CD14-positive monocyte (primary cell): Measurements from ENCODE around the gene CALR3. TPM values are rescaled to one million over a fixed set of nuclear protein-coding genes. Genes with fewer than 3 reads are reported as not detected.

Experiments
- DNase-seq, 3 donors: peaks; one replicate each; pipeline ENCODE4 v3.0.0-alpha.2; 2011 to 2022
- H2AFZ ChIP-seq: 2 replicates; pipeline ENCODE4 v1.6.0; 2012; ENCODE audit warnings: mild to moderate bottlenecking, low read depth, low read length, inconsistent platforms; ENCODE audit not compliant: insufficient read depth, poor library complexity, severe bottlenecking
- H3K27ac ChIP-seq, 2 donors: 1 replicate in 1 of 2; 2 replicates in 1 of 2; pipeline ENCODE4 v1.5.1; 2012 to 2013; ENCODE audit warnings: low read length in 2 of 2, control low read depth in 1 of 2, inconsistent platforms in 1 of 2, low read depth in 1 of 2, mild to moderate bottlenecking in 1 of 2
- H3K27me3 ChIP-seq, 2 donors: one replicate each; pipeline versions ENCODE4 v1.6.0 to v1.6.1; 2011 to 2013; ENCODE audit warnings: low read length in 2 of 2; ENCODE audit not compliant: control insufficient read depth in 2 of 2, insufficient read depth in 2 of 2
- H3K36me3 ChIP-seq, 2 donors: replicated peaks in 1 of 2; 1 replicate in 1 of 2; 2 replicates in 1 of 2; pipeline versions ENCODE4 v1.5.1 to v1.6.1; 2012 to 2013; ENCODE audit warnings: low read length in 2 of 2, control low read depth in 1 of 2, inconsistent platforms in 1 of 2, mild to moderate bottlenecking in 1 of 2; ENCODE audit not compliant: insufficient read depth in 2 of 2, control insufficient read depth in 1 of 2
- H3K4me1 ChIP-seq, 2 donors: 1 replicate in 1 of 2; 2 replicates in 1 of 2; pipeline versions ENCODE4 v1.5.1 to v1.6.1; 2012 to 2013; ENCODE audit warnings: low read length in 2 of 2, control low read depth in 1 of 2, inconsistent platforms in 1 of 2, mild to moderate bottlenecking in 1 of 2, moderate library complexity in 1 of 2; ENCODE audit not compliant: insufficient read depth in 2 of 2, control insufficient read depth in 1 of 2
- H3K4me2 ChIP-seq: replicated peaks from 2 replicates; pipeline ENCODE3; 2012; ENCODE audit warnings: low read length, moderate library complexity, mild to moderate bottlenecking; ENCODE audit not compliant: poor library complexity, severe bottlenecking; ENCODE audit errors: extremely low read depth
- H3K4me3 ChIP-seq, 3 experiments: fragments of 200-600 bp in 1 of 3; sonication (generic) in 1 of 3; replicated peaks in 1 of 3; 1 replicate in 2 of 3; 2 replicates in 1 of 3; pipeline ENCODE4 v1.5.1; 2011 to 2013; ENCODE audit warnings: low read length in 3 of 3, mild to moderate bottlenecking in 3 of 3, control low read depth in 2 of 3, low read depth in 2 of 3, inconsistent platforms in 1 of 3, moderate library complexity in 1 of 3
- H3K79me2 ChIP-seq: 2 replicates; pipeline ENCODE4 v1.6.0; 2012; ENCODE audit warnings: mild to moderate bottlenecking, control low read depth, inconsistent platforms, low read length, moderate library complexity; ENCODE audit not compliant: insufficient read depth
- H3K9ac ChIP-seq: 2 replicates; pipeline ENCODE4 v1.6.0; 2017; ENCODE audit warnings: low read length, mild to moderate bottlenecking; ENCODE audit not compliant: insufficient read depth, poor library complexity, severe bottlenecking
- H3K9me3 ChIP-seq, 2 donors: replicated peaks in 1 of 2; 1 replicate in 1 of 2; 2 replicates in 1 of 2; pipeline versions ENCODE4 v1.5.1 to v1.6.1; 2012 to 2013; ENCODE audit warnings: low read length in 2 of 2, control low read depth in 1 of 2; ENCODE audit not compliant: control insufficient read depth in 1 of 2, insufficient read depth in 1 of 2
- H4K20me1 ChIP-seq: 2 replicates; pipeline ENCODE4 v1.6.0; 2012; ENCODE audit warnings: mild to moderate bottlenecking, low read length, control low read depth, moderate library complexity; ENCODE audit not compliant: insufficient read depth
- H3K27ac Mint-ChIP-seq, 7 donors: one replicate each; pipeline ENCODE4 v1.8.0; 2020; ENCODE audit warnings: mild to moderate bottlenecking in 7 of 7, mixed read lengths in 7 of 7, moderate library complexity in 6 of 7, inconsistent platforms in 2 of 7
- H3K27me3 Mint-ChIP-seq, 3 donors: one replicate each; pipeline ENCODE4 v1.8.0; 2021 to 2022; ENCODE audit warnings: low read depth in 3 of 3, mild to moderate bottlenecking in 3 of 3, mixed read lengths in 3 of 3, moderate library complexity in 3 of 3, inconsistent platforms in 1 of 3
- H3K36me3 Mint-ChIP-seq, 2 donors: one replicate each; pipeline ENCODE4 v1.8.0; 2020; ENCODE audit warnings: mixed read lengths in 2 of 2, inconsistent platforms in 1 of 2, mild to moderate bottlenecking in 1 of 2
- H3K4me1 Mint-ChIP-seq: one replicate; pipeline ENCODE4 v1.8.0; 2020; ENCODE audit warnings: mild to moderate bottlenecking, mixed read lengths
- H3K4me3 Mint-ChIP-seq, 2 donors: one replicate each; pipeline ENCODE4 v1.8.0; 2020; ENCODE audit warnings: mild to moderate bottlenecking in 2 of 2, mixed read lengths in 2 of 2, moderate library complexity in 1 of 2
- H3K9me3 Mint-ChIP-seq, 7 donors: one replicate each; pipeline ENCODE4 v1.8.0; 2020 to 2022; ENCODE audit warnings: mixed read lengths in 7 of 7, mild to moderate bottlenecking in 6 of 7, moderate library complexity in 6 of 7, inconsistent platforms in 2 of 7
- WGBS: methylation state at CpG from one replicate; pipeline ENCODE4 v1.1.5; 2013; ENCODE audit warnings: missing lambda C conversion rate; ENCODE audit not compliant: insufficient coverage; 5-methylcytosine and 5-hydroxymethylcytosine counted together
- intact Hi-C, 2 donors: fragments of 100-400 bp; cut with micrococcal nuclease; formaldehyde crosslinking; loops; one replicate each; pipeline versions ENCODE4 v1.15.0 to v1.15.1; 2023
- polyA plus RNA-seq, 3 donors: library from polyadenylated mRNA; depleted of rRNA in 1 of 3; unstranded in 2 of 3; stranded (reverse) in 1 of 3; fragments of 300-500 nt in 2 of 3; fragments of >200 nt in 1 of 3; fragmentation: Illumina TruSeq in 2 of 3; gene quantifications; 1 replicate in 2 of 3; 2 replicates in 1 of 3; pipeline ENCODE4 v1.2.3, GENCODE V29; 2012 to 2021
- TF ChIP-seq, protein P1 (sequence below): fragments of 200-600 bp; IDR thresholded peaks from one replicate; pipeline ENCODE4 v1.8.0; 2022; ENCODE audit warnings: antibody characterized with exemption, mild to moderate bottlenecking

CALR3 gene
- polyA plus RNA-seq, 3 donors = not detected

DNA sequence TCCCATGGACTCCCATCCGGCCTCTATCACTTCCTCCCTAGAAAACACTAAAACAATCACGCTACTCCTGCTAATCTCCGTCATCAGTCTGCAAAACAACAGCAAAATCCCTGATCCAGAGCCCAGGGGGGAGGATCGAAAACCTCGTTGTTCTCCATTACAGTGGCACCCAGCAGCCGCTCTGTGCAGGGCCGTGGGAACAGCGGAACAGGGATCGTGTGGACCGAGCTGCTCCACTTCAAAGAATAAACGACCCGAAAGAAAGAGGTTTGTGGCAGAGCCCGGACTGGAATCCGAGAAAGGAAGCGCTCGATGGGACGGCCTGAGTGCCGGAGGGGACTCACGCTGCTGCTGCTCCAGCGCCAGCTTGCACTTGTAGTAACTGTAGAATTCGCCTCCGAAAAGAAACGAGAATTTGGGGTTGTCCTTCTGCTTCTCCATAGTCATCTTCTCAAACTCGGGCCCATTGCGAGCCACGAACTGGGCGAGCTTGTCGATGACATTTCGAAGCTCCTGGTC is 45.6 kb upstream of the CALR3 start:
- Histone ChIP-seq H3K36me3 (peaks cover 20 to 32% of the 10 kb centered on the region in 2 donors), H3K27ac (peak overlapping the region; percentile 46 to 90), H3K4me3 (peak overlapping the region; percentile 73 to 99 (median 86)), H3K9ac (peak overlapping the region; percentile 93), H3K9me3 (no peaks in the 10 kb centered on the region), H3K4me2 (peak overlapping the region; percentile 95), H2AFZ (peak overlapping the region; percentile 96), H3K4me1 (peaks cover 18 to 26% of the 10 kb centered on the region in 2 donors), H3K79me2 (peaks cover 80% of the 10 kb centered on the region), H4K20me1 (peaks cover 54% of the 10 kb centered on the region), H3K27me3 (no peaks in the 10 kb centered on the region)
- intact Hi-C loops = loop anchor here (2.0 to 5.0 kb wide), 3 partner anchors 29 to 46 kb away; partner anchors contain the start of genes C19orf44 (in 2 of the 2) and CALR3 (in 2 of the 2)
- TF ChIP-seq, protein P1, sequence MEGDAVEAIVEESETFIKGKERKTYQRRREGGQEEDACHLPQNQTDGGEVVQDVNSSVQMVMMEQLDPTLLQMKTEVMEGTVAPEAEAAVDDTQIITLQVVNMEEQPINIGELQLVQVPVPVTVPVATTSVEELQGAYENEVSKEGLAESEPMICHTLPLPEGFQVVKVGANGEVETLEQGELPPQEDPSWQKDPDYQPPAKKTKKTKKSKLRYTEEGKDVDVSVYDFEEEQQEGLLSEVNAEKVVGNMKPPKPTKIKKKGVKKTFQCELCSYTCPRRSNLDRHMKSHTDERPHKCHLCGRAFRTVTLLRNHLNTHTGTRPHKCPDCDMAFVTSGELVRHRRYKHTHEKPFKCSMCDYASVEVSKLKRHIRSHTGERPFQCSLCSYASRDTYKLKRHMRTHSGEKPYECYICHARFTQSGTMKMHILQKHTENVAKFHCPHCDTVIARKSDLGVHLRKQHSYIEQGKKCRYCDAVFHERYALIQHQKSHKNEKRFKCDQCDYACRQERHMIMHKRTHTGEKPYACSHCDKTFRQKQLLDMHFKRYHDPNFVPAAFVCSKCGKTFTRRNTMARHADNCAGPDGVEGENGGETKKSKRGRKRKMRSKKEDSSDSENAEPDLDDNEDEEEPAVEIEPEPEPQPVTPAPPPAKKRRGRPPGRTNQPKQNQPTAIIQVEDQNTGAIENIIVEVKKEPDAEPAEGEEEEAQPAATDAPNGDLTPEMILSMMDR = no peak
- peak in 1 of 3 donors; percentile 4 for DNase-seq
- Mint-ChIP-seq H3K27me3 (no peaks in the 10 kb centered on the region), H3K36me3 (peaks cover 22 to 40% of the 10 kb centered on the region in 2 donors), H3K4me3 (peak overlapping the region; percentile 87 to 92), H3K27ac (peak overlapping the region; percentile 77 to 91 (median 80)), H3K4me1 (peaks cover 36% of the 10 kb centered on the region), H3K9me3 (no peaks in the 10 kb centered on the region)
- WGBS = 2% methylated on average over 26 of the region's 29 CpGs

- H3K36me3 ChIP-seq = peaks cover 26 to 39% of the 10 kb centered on the region in 2 donors
- 99% methylated on average over 9 of the region's 12 CpGs for WGBS
- peaks cover 60% of the 10 kb centered on the region for H4K20me1 ChIP-seq
- peaks cover 86% of the 10 kb centered on the region for H3K79me2 ChIP-seq
- Mint-ChIP-seq H3K27me3 (no peaks in the 10 kb centered on the region), H3K9me3 (no peaks in the 10 kb centered on the region), H3K4me1 (peaks cover 36% of the 10 kb centered on the region), H3K36me3 (peaks cover 29 to 47% of the 10 kb centered on the region in 2 donors), H3K27ac (peak overlapping the region in 5 of 7 donors; percentile 79 to 91 (median 89)), H3K4me3 (peak overlapping the region; percentile 87 to 92)
- peak overlapping the region in 1 of 3 experiments; percentile 99 for H3K4me3 ChIP-seq
- intact Hi-C loops = loop anchor here (5.0 kb wide), 2 partner anchors 44 to 46 kb away; partner anchors contain the start of genes C19orf44 (in 2 of the 2) and CALR3 (in 2 of the 2)
- TF ChIP-seq, protein P1 = no peak
- peak overlapping the region; percentile 93 for H3K9ac ChIP-seq
- H3K27ac ChIP-seq = peak overlapping the region in 1 of 2 donors; percentile 90
- H3K27me3 ChIP-seq = no peaks in the 10 kb centered on the region
- peaks cover 18 to 26% of the 10 kb centered on the region in 2 donors for H3K4me1 ChIP-seq
- H2AFZ ChIP-seq = no peak overlapping the region
- H3K9me3 ChIP-seq = no peaks in the 10 kb centered on the region
- peak overlapping the region; percentile 95 for H3K4me2 ChIP-seq
- DNase-seq = no peak
These were observed 45.0 kb upstream of the CALR3 start for GRCh38 chr19:16540948-16541347.
